Hair follicular keratinocyte (primary cell): ENCODE results near the gene TULP1. TPM values are rescaled to one million over a fixed set of nuclear protein-coding genes. Genes with fewer than 3 reads are reported as not detected.

Experiments
- total RNA-seq: library from RNA; depleted of rRNA; stranded (reverse); fragments of >200 nt; gene quantifications from 2 replicates; pipeline ENCODE4 v1.2.3, GENCODE V29; 2015

Gene TULP1
- not detected in 2 replicates for total RNA-seq

GRCh38 chr6:35512740-35513139, at the start of gene TULP1:
TSS of gene TULP1 (minus strand) at chr6:35512896. CDS start at chr6:35512858, 38 bp downstream.

GRCh38 chr6:35496841-35497570, 15.7 kb downstream of the TULP1 start, which contains the start of gene TEAD3:
TSS of gene TEAD3 (minus strand) at chr6:35497079.

GRCh38 chr6:35468181-35468979, 44.3 kb downstream of the TULP1 start, which contains the start of gene RPL10A:
TSS of gene RPL10A (plus strand) at chr6:35468401. CDS start at chr6:35468435, 34 bp downstream.

GRCh38 chr6:35452183-35453090, 60.3 kb downstream of the TULP1 start, which contains the start of gene FANCE:
TSS of gene FANCE (plus strand) at chr6:35452338. CDS start at chr6:35452546, 208 bp downstream.

Other genes with a start within 250 kb of the TULP1 start
- gene DEF6, start 215.1 kb downstream of the TULP1 start, total RNA-seq = 41.9 and 52.8 TPM in 2 replicates
- gene PPARD, start 170.3 kb downstream of the TULP1 start, total RNA-seq = 21.5 and 41.1 TPM in 2 replicates
- 14.9 and 17.9 TPM in 2 replicates for gene FANCE, start 60.6 kb downstream of the TULP1 start, total RNA-seq
- gene RPL10A, start 44.5 kb downstream of the TULP1 start, total RNA-seq = 1,895 and 1,955 TPM in 2 replicates
- gene TEAD3, start 15.8 kb downstream of the TULP1 start, total RNA-seq = 11.7 and 14.5 TPM in 2 replicates
- gene FKBP5, start 176.0 kb upstream of the TULP1 start, total RNA-seq = 57.5 and 71.2 TPM in 2 replicates
- 0.23 TPM in 1 of 2 replicates, not detected in the other for gene ARMC12, start 224.1 kb upstream of the TULP1 start, total RNA-seq